HCT116 (cell line): Measurements from ENCODE around the gene TSPAN3. TPM values are rescaled to one million over a fixed set of nuclear protein-coding genes. Genes with fewer than 3 reads are reported as not detected.

Experiments used
- ATAC-seq: fragments of 200-7000 bp; cut with Tn5 transposase; 2 replicates; pipeline ENCODE4 v1.9.1; 2020; ENCODE audit warnings: mild to moderate bottlenecking, moderate library complexity
- BruUV-seq: library from RNA; stranded (reverse); fragments of 400-500 nt; replicated peaks from 2 replicates; lab custom pipeline; 2021; lab: Mats Ljungman, UMichigan
- CTCF ChIA-PET: fragments of 300-600 bp; sonication (Branson Sonifier 250); formaldehyde crosslinking; loops from one replicate; lab custom pipeline; 2021; ENCODE audit warnings: antibody characterized with exemption; lab: Charles Lee
- POLR2A ChIA-PET: fragments of 300-600, 350-600 bp; sonication (Branson Sonifier 250); formaldehyde crosslinking; loops from one replicate; lab custom pipeline; 2021; ENCODE audit warnings: antibody characterized with exemption; lab: Charles Lee
- RAD21 ChIA-PET, 2 experiments: fragments of 300-600 bp; sonication (Branson Sonifier 250); formaldehyde crosslinking; loops; one replicate each; lab custom pipeline; 2023; ENCODE audit warnings: low total read pairs in 2 of 2; ENCODE audit not compliant: uncharacterized antibody in 2 of 2, unreplicated experiment in 2 of 2, low non-redundant PET in 1 of 2; lab: Charles Lee
- DNase-seq: peaks from one replicate; pipeline ENCODE4 v3.0.0-alpha.2; 2010; ENCODE audit warnings: low read depth, low spot score
- H2AFZ ChIP-seq: fragments of 200-600 bp; shearing (Covaris generic), sonication (generic); 2 replicates; pipeline ENCODE4 v1.6.1; 2017; ENCODE audit warnings: low read depth, mixed run types, mixed read lengths, antibody characterized with exemption, low read length; ENCODE audit not compliant: poor library complexity, severe bottlenecking
- H3K27ac ChIP-seq: 2 replicates; pipeline ENCODE4 v1.5.1; 2012; ENCODE audit warnings: low read depth, low read length
- H3K27me3 ChIP-seq: fragments of 200-600 bp; sonication (generic); 2 replicates; pipeline ENCODE4 v1.6.1; 2016; ENCODE audit warnings: mixed run types, low read length, mixed read lengths; ENCODE audit not compliant: insufficient read depth
- H3K36me3 ChIP-seq, 2 experiments: fragments of 200-500 bp in 1 of 2; fragments of 200-600 bp in 1 of 2; sonication (Bioruptor generic) in 1 of 2; sonication (generic) in 1 of 2; 2 replicates each; pipeline versions ENCODE4 v1.5.1 to v1.6.1; 2014 to 2016; ENCODE audit warnings: low read length in 2 of 2, inconsistent platforms in 1 of 2, mixed read lengths in 1 of 2, mixed run types in 1 of 2; ENCODE audit not compliant: insufficient read depth in 2 of 2, control insufficient read depth in 1 of 2
- H3K4me1 ChIP-seq, 2 experiments: fragments of 200-600 bp in 1 of 2; sonication (generic) in 1 of 2; 2 replicates each; pipeline versions ENCODE4 v1.5.1 to v1.6.1; 2012 to 2017; ENCODE audit warnings: low read length in 2 of 2, inconsistent platforms in 1 of 2, mild to moderate bottlenecking in 1 of 2, mixed read lengths in 1 of 2, mixed run types in 1 of 2, moderate library complexity in 1 of 2; ENCODE audit not compliant: insufficient read depth in 2 of 2, control insufficient read depth in 1 of 2
- H3K4me2 ChIP-seq: fragments of 200-600 bp; sonication (generic); 2 replicates; pipeline ENCODE4 v1.6.1; 2017; ENCODE audit warnings: mixed run types, low read length, mixed read lengths
- H3K4me3 ChIP-seq, 2 experiments: fragments of 200-600 bp in 1 of 2; sonication (generic) in 1 of 2; replicated peaks in 1 of 2; 2 replicates each; pipeline ENCODE4 v1.5.1; 2011 to 2016; ENCODE audit warnings: low read length in 2 of 2, control low read depth in 1 of 2, low read depth in 1 of 2, mild to moderate bottlenecking in 1 of 2, mixed read lengths in 1 of 2, mixed run types in 1 of 2
- H3K79me2 ChIP-seq: fragments of 200-600 bp; sonication (generic); 2 replicates; pipeline ENCODE4 v1.6.1; 2017; ENCODE audit warnings: mild to moderate bottlenecking, mixed run types, low read length, moderate library complexity, mixed read lengths; ENCODE audit not compliant: insufficient read depth
- H3K9ac ChIP-seq: fragments of 200-600 bp; sonication (generic); 2 replicates; pipeline ENCODE4 v1.6.1; 2016; ENCODE audit warnings: low read length, mixed read lengths
- H3K9me2 ChIP-seq: fragments of 200-600 bp; sonication (generic), shearing (Covaris generic); 2 replicates; pipeline ENCODE4 v1.6.1; 2017; ENCODE audit warnings: mixed run types, mild to moderate bottlenecking, moderate library complexity; ENCODE audit not compliant: insufficient read depth
- H3K9me3 ChIP-seq, 2 experiments: fragments of 200-500 bp in 1 of 2; fragments of 200-600 bp in 1 of 2; sonication (Bioruptor generic) in 1 of 2; sonication (generic) in 1 of 2; 2 replicates each; pipeline ENCODE4 v1.6.1; 2014 to 2017; ENCODE audit warnings: low read length in 2 of 2, mixed read lengths in 2 of 2, inconsistent platforms in 1 of 2, low read depth in 1 of 2, mild to moderate bottlenecking in 1 of 2, mixed run types in 1 of 2, moderate library complexity in 1 of 2; ENCODE audit not compliant: control insufficient read depth in 1 of 2, insufficient read depth in 1 of 2
- H4K20me1 ChIP-seq: fragments of 200-600 bp; sonication (generic), shearing (Covaris generic); 2 replicates; pipeline ENCODE4 v1.6.1; 2017; ENCODE audit warnings: mixed run types, mild to moderate bottlenecking, moderate library complexity; ENCODE audit not compliant: insufficient read depth
- ELF1 ChIP-seq: IDR thresholded peaks from 2 replicates; pipeline ENCODE4 v1.6.1; 2012; ENCODE audit warnings: low read depth, borderline replicate concordance
- EZH2phosphoT487 ChIP-seq: fragments of 200-600 bp; IDR thresholded peaks from 2 replicates; pipeline ENCODE4 v1.6.1; 2018; ENCODE audit warnings: antibody characterized with exemption, borderline replicate concordance
- FOSL1 ChIP-seq: IDR thresholded peaks from 2 replicates; pipeline ENCODE4 v1.6.1; 2012; ENCODE audit warnings: low read depth
- JUND ChIP-seq: IDR thresholded peaks from 2 replicates; pipeline ENCODE4 v1.6.1; 2012
- RAD21 ChIP-seq: IDR thresholded peaks from 2 replicates; pipeline ENCODE4 v1.6.1; 2012; ENCODE audit warnings: low read depth, mild to moderate bottlenecking
- SRF ChIP-seq: IDR thresholded peaks from 2 replicates; pipeline ENCODE4 v1.6.1; 2012; ENCODE audit warnings: low read depth
- ZNF274 ChIP-seq: fragments of 200-500 bp; sonication (Bioruptor generic); IDR thresholded peaks from 2 replicates; pipeline ENCODE4 v1.6.1; 2014; ENCODE audit warnings: mild to moderate bottlenecking, low read depth, low read length, inconsistent platforms
- intact Hi-C: fragments of 100-400 bp; cut with micrococcal nuclease; formaldehyde crosslinking; loops from 2 replicates; pipeline ENCODE4 v1.10.0; 2022
- total RNA-seq: library from RNA; stranded (reverse); gene quantifications from one replicate; pipeline ENCODE4 v1.2.1, GENCODE V29; 2021; ENCODE audit not compliant: unreplicated experiment
- TF ChIP-seq, protein P1 (sequence below): IDR thresholded peaks from 2 replicates; pipeline ENCODE4 v1.6.1; 2012; ENCODE audit warnings: low read depth

TSPAN3 gene
- total RNA-seq, 1 experiment from 2014 or later = 140 TPM

DNA sequence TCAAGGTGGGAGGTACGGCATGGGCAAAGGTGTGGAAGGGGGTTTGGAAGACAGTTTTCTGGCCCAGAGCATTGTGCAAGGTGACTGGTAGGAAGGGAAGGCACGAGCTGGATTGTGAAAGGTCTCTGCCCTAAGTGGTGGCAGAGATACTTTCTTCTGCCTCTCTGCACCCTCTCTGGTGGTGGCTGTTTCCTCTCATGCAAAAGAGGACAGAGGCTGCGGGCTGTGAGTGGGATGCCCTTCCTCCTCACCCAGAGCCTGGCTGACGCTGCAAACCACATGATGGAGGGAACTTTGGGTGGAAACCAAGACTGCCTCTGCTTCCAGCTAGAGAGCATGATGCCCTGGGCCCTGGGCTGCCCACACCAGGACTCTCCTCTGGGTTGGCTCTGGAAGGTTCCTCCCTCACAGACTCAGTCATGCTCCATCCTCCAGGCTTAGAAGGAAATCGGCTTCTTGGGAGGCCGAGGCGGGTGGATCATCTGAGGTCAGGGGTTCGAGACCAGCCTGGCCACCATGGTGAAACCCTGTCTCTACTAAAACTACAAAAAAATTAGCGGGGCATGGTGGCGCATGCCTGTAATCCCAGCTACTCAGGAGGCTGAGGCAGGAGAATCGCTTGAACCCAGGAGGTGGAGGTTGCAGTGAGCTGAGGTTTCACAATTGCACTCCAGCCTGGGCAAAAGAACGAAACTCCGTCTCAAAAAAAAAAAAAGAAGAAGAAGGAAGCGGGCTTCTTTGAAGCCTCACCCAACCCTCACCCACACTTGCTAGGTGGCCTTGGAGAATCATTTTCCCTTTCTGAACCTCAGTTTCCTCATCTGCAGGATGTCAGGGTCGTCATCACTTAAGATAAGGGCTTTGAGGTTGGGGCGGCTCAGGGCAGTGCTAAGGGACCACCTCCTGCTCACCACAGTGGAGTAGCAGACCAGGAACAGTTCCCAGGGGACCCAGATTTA lies 67.7 kb downstream of the TSPAN3 start:
- Histone ChIP-seq H3K27me3 (no peaks in the 10 kb centered on the region), H3K79me2 (no peaks in the 10 kb centered on the region)
- CTCF ChIA-PET = no interaction called here

DNA sequence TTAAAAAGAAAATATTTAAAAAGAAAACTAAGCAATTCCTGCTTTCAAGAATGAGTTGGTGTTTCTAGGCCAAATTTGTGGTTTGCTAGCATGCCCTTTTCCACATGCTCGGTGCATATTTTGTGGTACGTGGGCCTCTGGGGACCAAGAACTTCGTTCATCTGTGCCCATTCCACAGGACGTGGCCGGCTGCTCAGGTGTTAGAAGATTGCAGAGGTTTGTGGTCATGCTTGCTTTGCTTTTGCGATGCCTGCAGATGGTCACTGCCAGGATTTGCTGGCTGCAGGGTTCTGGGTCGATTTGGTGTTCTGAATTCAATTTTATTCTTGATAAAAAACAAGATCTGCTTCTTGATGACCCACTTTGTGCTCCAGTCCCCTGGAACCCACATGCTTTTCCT lies 68.5 kb downstream of the TSPAN3 start:
- Histone ChIP-seq H3K4me3 (no peak overlapping the region), H3K36me3 (no peaks in the 10 kb centered on the region), H2AFZ (no peak overlapping the region), H3K9me3 (no peaks in the 10 kb centered on the region), H3K4me2 (no peak overlapping the region), H3K27ac (no peak overlapping the region), H3K4me1 (no peaks in the 10 kb centered on the region), H3K9me2 (no peaks in the 10 kb centered on the region), H3K79me2 (no peaks in the 10 kb centered on the region), H3K27me3 (no peaks in the 10 kb centered on the region), H3K9ac (no peak overlapping the region), H4K20me1 (no peaks in the 10 kb centered on the region)
- TF ChIP-seq RAD21 (no peak), EZH2phosphoT487 (no peak), JUND (no peak), ELF1 (no peak)
- TF ChIP-seq, protein P1, sequence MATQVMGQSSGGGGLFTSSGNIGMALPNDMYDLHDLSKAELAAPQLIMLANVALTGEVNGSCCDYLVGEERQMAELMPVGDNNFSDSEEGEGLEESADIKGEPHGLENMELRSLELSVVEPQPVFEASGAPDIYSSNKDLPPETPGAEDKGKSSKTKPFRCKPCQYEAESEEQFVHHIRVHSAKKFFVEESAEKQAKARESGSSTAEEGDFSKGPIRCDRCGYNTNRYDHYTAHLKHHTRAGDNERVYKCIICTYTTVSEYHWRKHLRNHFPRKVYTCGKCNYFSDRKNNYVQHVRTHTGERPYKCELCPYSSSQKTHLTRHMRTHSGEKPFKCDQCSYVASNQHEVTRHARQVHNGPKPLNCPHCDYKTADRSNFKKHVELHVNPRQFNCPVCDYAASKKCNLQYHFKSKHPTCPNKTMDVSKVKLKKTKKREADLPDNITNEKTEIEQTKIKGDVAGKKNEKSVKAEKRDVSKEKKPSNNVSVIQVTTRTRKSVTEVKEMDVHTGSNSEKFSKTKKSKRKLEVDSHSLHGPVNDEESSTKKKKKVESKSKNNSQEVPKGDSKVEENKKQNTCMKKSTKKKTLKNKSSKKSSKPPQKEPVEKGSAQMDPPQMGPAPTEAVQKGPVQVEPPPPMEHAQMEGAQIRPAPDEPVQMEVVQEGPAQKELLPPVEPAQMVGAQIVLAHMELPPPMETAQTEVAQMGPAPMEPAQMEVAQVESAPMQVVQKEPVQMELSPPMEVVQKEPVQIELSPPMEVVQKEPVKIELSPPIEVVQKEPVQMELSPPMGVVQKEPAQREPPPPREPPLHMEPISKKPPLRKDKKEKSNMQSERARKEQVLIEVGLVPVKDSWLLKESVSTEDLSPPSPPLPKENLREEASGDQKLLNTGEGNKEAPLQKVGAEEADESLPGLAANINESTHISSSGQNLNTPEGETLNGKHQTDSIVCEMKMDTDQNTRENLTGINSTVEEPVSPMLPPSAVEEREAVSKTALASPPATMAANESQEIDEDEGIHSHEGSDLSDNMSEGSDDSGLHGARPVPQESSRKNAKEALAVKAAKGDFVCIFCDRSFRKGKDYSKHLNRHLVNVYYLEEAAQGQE = no peak
- ATAC-seq = no peak
- POLR2A ChIA-PET = no interaction called here
- DNase-seq = no peak
- intact Hi-C loops = no loop called here
- no TSS peak for BruUV-seq
- RAD21 ChIA-PET = no interaction called here
- CTCF ChIA-PET = no interaction called here

More for the DNA sequence above, 67.7 kb downstream of the TSPAN3 start:
- Histone ChIP-seq H3K9ac (no peak overlapping the region), H3K9me2 (no peaks in the 10 kb centered on the region), H3K27ac (no peak overlapping the region), H2AFZ (no peak overlapping the region), H4K20me1 (no peaks in the 10 kb centered on the region), H3K4me3 (no peak overlapping the region), H3K4me1 (no peaks in the 10 kb centered on the region), H3K4me2 (no peak overlapping the region), H3K36me3 (no peaks in the 10 kb centered on the region), H3K9me3 (no peaks in the 10 kb centered on the region)
- ATAC-seq (no peak), DNase-seq (no peak)
- no TSS peak for BruUV-seq
- TF ChIP-seq FOSL1 (no peak), ZNF274 (no peak), SRF (no peak)
- RAD21 ChIA-PET = no interaction called here
- intact Hi-C loops = no loop called here
- POLR2A ChIA-PET = no interaction called here
